Right lobe of liver (tissue), 4 donors: Measurements from ENCODE around the gene OR1N1.

Experiments
- CTCF ChIP-seq, 4 donors: fragments of 200-600 bp in 3 of 4; fragments of 450-650 bp in 1 of 4; IDR thresholded peaks; one replicate each; pipeline versions ENCODE4 v1.5.1 to v1.8.0; 2016 to 2022; ENCODE audit warnings: antibody characterized with exemption in 4 of 4, mild to moderate bottlenecking in 2 of 4
- POLR2A ChIP-seq: fragments of 450-650 bp; IDR thresholded peaks from one replicate; pipeline ENCODE4 v1.6.1; 2017; ENCODE audit warnings: antibody characterized with exemption, mild to moderate bottlenecking
- donor health status: DM: no; HTN: no; CAD: no.
- donor health status: DM: no; HTN: no; CAD: no.
- donor health status: DM: no; HTN: yes; CAD: no.

- TF ChIP-seq CTCF (IDR thresholded peaks at IDR 0.05) (no peak), POLR2A (no peak)
Measured at GRCh38 chr9:122518841-122519240, 8.3 kb downstream of the OR1N1 start, which contains the start of gene OR1J4.
